ENCODE data around the gene DPH3.

DNA sequence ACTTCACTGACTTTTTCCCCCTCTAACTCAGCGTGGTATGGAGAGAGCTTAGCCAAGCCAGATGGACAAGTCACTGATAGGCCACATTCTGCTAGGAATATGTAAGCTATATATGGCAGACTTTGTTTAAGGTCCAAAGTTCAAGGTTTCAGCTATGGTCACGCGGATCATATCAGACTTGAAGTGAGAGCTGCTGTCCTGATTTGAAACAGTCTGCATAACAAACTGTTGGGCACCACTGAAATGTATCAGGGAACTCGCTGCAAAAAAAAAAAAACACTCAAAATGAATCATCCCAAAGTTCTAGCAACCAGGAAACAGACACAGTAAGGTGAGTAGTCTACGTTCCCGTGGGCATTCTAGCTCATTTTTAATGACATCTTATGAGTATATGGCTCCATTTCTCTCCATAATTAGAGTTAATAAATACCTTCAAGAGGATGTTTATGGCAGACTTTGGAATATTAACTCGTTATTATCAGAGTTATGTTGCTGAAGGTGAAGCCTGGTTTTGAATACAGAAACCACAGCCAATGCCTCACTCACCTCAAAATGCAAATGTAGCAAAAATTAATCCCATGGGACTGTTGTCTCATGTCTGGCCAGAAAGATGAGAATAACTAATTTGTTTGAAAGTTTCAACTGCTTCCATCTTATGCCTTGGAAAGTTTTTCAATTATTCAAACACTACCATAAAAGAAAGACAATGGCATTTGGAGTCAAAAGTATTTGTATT is 12.3 kb downstream of the DPH3 start:
- TF ChIP-seq HDAC6 (IDR thresholded peaks at IDR 0.05; ENCODE audit: low read depth, low read length) (no peak), CTCF (IDR thresholded peaks at IDR 0.05; ENCODE audit: control extremely low read depth in 1 of 3, insufficient read depth in 1 of 3, low read depth in 1 of 3, low read length in 3 of 3) (no peak), TAF1 (IDR thresholded peaks at IDR 0.05; ENCODE audit: low read depth, low read length) (no peak), SIX5 (IDR thresholded peaks at IDR 0.05; ENCODE audit: low read depth, low read length) (no peak)
- TF ChIP-seq, protein P1, sequence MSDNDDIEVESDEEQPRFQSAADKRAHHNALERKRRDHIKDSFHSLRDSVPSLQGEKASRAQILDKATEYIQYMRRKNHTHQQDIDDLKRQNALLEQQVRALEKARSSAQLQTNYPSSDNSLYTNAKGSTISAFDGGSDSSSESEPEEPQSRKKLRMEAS (IDR thresholded peaks at IDR 0.05): no peak
